A549 (cell line): ENCODE measurements around the gene CYGB.

Experiments used
- CTCF ChIP-seq: fragments of >200 bp; sonication (Bioruptor Twin); formaldehyde crosslinking; IDR thresholded peaks from 3 replicates; pipeline ENCODE4 v1.5.1; 2016
- EP300 ChIP-seq, 2 experiments: fragments of >200 bp; sonication (Bioruptor Twin); formaldehyde crosslinking; IDR thresholded peaks; 2 replicates in 1 of 2; 3 replicates in 1 of 2; pipeline ENCODE4 v1.6.1; 2016 to 2017
- JUN ChIP-seq, 2 experiments: fragments of >200 bp; sonication (Bioruptor Twin); formaldehyde crosslinking; IDR thresholded peaks; 2 replicates in 1 of 2; 3 replicates in 1 of 2; pipeline ENCODE4 v1.6.1; 2016 to 2017
- JUNB ChIP-seq: fragments of >200 bp; sonication (Bioruptor Twin); formaldehyde crosslinking; IDR thresholded peaks from 2 replicates; pipeline ENCODE4 v1.6.1; 2016
- POLR2A ChIP-seq: IDR thresholded peaks from 2 replicates; pipeline ENCODE4 v1.6.1; 2012; ENCODE audit warnings: mild to moderate bottlenecking, low read length
- SMC3 ChIP-seq: fragments of >200 bp; sonication (Bioruptor Twin); formaldehyde crosslinking; IDR thresholded peaks from 3 replicates; pipeline ENCODE4 v1.6.1; 2018; ENCODE audit warnings: inconsistent platforms

GRCh38 chr17:76497979-76498875, 39.3 kb downstream of the CYGB start:
- TF ChIP-seq JUNB (no peak), CTCF (no peak), JUN (IDR thresholded peaks at IDR 0.05) (no peak), POLR2A (no peak), EP300 (IDR thresholded peaks at IDR 0.05) (no peak), SMC3 (no peak)
